CD14-positive monocyte (primary cell): ENCODE results near the gene CMSS1. TPM values are rescaled to one million over a fixed set of nuclear protein-coding genes. Genes with fewer than 3 reads are reported as not detected.

Source experiments
- DNase-seq, 3 donors: peaks; one replicate each; pipeline ENCODE4 v3.0.0-alpha.2; 2011 to 2022
- H2AFZ ChIP-seq: 2 replicates; pipeline ENCODE4 v1.6.0; 2012; ENCODE audit warnings: mild to moderate bottlenecking, low read depth, low read length, inconsistent platforms; ENCODE audit not compliant: insufficient read depth, poor library complexity, severe bottlenecking
- H3K27ac ChIP-seq, 2 donors: 1 replicate in 1 of 2; 2 replicates in 1 of 2; pipeline ENCODE4 v1.5.1; 2012 to 2013; ENCODE audit warnings: low read length in 2 of 2, control low read depth in 1 of 2, inconsistent platforms in 1 of 2, low read depth in 1 of 2, mild to moderate bottlenecking in 1 of 2
- H3K27me3 ChIP-seq, 2 donors: one replicate each; pipeline versions ENCODE4 v1.6.0 to v1.6.1; 2011 to 2013; ENCODE audit warnings: low read length in 2 of 2; ENCODE audit not compliant: control insufficient read depth in 2 of 2, insufficient read depth in 2 of 2
- H3K36me3 ChIP-seq, 2 donors: replicated peaks in 1 of 2; 1 replicate in 1 of 2; 2 replicates in 1 of 2; pipeline versions ENCODE4 v1.5.1 to v1.6.1; 2012 to 2013; ENCODE audit warnings: low read length in 2 of 2, control low read depth in 1 of 2, inconsistent platforms in 1 of 2, mild to moderate bottlenecking in 1 of 2; ENCODE audit not compliant: insufficient read depth in 2 of 2, control insufficient read depth in 1 of 2
- H3K4me1 ChIP-seq, 2 donors: 1 replicate in 1 of 2; 2 replicates in 1 of 2; pipeline versions ENCODE4 v1.5.1 to v1.6.1; 2012 to 2013; ENCODE audit warnings: low read length in 2 of 2, control low read depth in 1 of 2, inconsistent platforms in 1 of 2, mild to moderate bottlenecking in 1 of 2, moderate library complexity in 1 of 2; ENCODE audit not compliant: insufficient read depth in 2 of 2, control insufficient read depth in 1 of 2
- H3K4me2 ChIP-seq: replicated peaks from 2 replicates; pipeline ENCODE3; 2012; ENCODE audit warnings: low read length, moderate library complexity, mild to moderate bottlenecking; ENCODE audit not compliant: poor library complexity, severe bottlenecking; ENCODE audit errors: extremely low read depth
- H3K4me3 ChIP-seq, 3 experiments: fragments of 200-600 bp in 1 of 3; sonication (generic) in 1 of 3; replicated peaks in 1 of 3; 1 replicate in 2 of 3; 2 replicates in 1 of 3; pipeline ENCODE4 v1.5.1; 2011 to 2013; ENCODE audit warnings: low read length in 3 of 3, mild to moderate bottlenecking in 3 of 3, control low read depth in 2 of 3, low read depth in 2 of 3, inconsistent platforms in 1 of 3, moderate library complexity in 1 of 3
- H3K79me2 ChIP-seq: 2 replicates; pipeline ENCODE4 v1.6.0; 2012; ENCODE audit warnings: mild to moderate bottlenecking, control low read depth, inconsistent platforms, low read length, moderate library complexity; ENCODE audit not compliant: insufficient read depth
- H3K9ac ChIP-seq: 2 replicates; pipeline ENCODE4 v1.6.0; 2017; ENCODE audit warnings: low read length, mild to moderate bottlenecking; ENCODE audit not compliant: insufficient read depth, poor library complexity, severe bottlenecking
- H3K9me3 ChIP-seq, 2 donors: replicated peaks in 1 of 2; 1 replicate in 1 of 2; 2 replicates in 1 of 2; pipeline versions ENCODE4 v1.5.1 to v1.6.1; 2012 to 2013; ENCODE audit warnings: low read length in 2 of 2, control low read depth in 1 of 2; ENCODE audit not compliant: control insufficient read depth in 1 of 2, insufficient read depth in 1 of 2
- H4K20me1 ChIP-seq: 2 replicates; pipeline ENCODE4 v1.6.0; 2012; ENCODE audit warnings: mild to moderate bottlenecking, low read length, control low read depth, moderate library complexity; ENCODE audit not compliant: insufficient read depth
- H3K27ac Mint-ChIP-seq, 7 donors: one replicate each; pipeline ENCODE4 v1.8.0; 2020; ENCODE audit warnings: mild to moderate bottlenecking in 7 of 7, mixed read lengths in 7 of 7, moderate library complexity in 6 of 7, inconsistent platforms in 2 of 7
- H3K27me3 Mint-ChIP-seq, 3 donors: one replicate each; pipeline ENCODE4 v1.8.0; 2021 to 2022; ENCODE audit warnings: low read depth in 3 of 3, mild to moderate bottlenecking in 3 of 3, mixed read lengths in 3 of 3, moderate library complexity in 3 of 3, inconsistent platforms in 1 of 3
- H3K36me3 Mint-ChIP-seq, 2 donors: one replicate each; pipeline ENCODE4 v1.8.0; 2020; ENCODE audit warnings: mixed read lengths in 2 of 2, inconsistent platforms in 1 of 2, mild to moderate bottlenecking in 1 of 2
- H3K4me1 Mint-ChIP-seq: one replicate; pipeline ENCODE4 v1.8.0; 2020; ENCODE audit warnings: mild to moderate bottlenecking, mixed read lengths
- H3K4me3 Mint-ChIP-seq, 2 donors: one replicate each; pipeline ENCODE4 v1.8.0; 2020; ENCODE audit warnings: mild to moderate bottlenecking in 2 of 2, mixed read lengths in 2 of 2, moderate library complexity in 1 of 2
- H3K9me3 Mint-ChIP-seq, 7 donors: one replicate each; pipeline ENCODE4 v1.8.0; 2020 to 2022; ENCODE audit warnings: mixed read lengths in 7 of 7, mild to moderate bottlenecking in 6 of 7, moderate library complexity in 6 of 7, inconsistent platforms in 2 of 7
- WGBS: methylation state at CpG from one replicate; pipeline ENCODE4 v1.1.5; 2013; ENCODE audit warnings: missing lambda C conversion rate; ENCODE audit not compliant: insufficient coverage; 5-methylcytosine and 5-hydroxymethylcytosine counted together
- intact Hi-C, 2 donors: fragments of 100-400 bp; cut with micrococcal nuclease; formaldehyde crosslinking; loops; one replicate each; pipeline versions ENCODE4 v1.15.0 to v1.15.1; 2023
- polyA plus RNA-seq, 3 donors: library from polyadenylated mRNA; depleted of rRNA in 1 of 3; unstranded in 2 of 3; stranded (reverse) in 1 of 3; fragments of 300-500 nt in 2 of 3; fragments of >200 nt in 1 of 3; fragmentation: Illumina TruSeq in 2 of 3; gene quantifications; 1 replicate in 2 of 3; 2 replicates in 1 of 3; pipeline ENCODE4 v1.2.3, GENCODE V29; 2012 to 2021
- TF ChIP-seq, protein P1 (sequence below): fragments of 200-600 bp; IDR thresholded peaks from one replicate; pipeline ENCODE4 v1.8.0; 2022; ENCODE audit warnings: antibody characterized with exemption, mild to moderate bottlenecking

CMSS1 gene
- polyA plus RNA-seq, 3 donors = 1.1 to 3.6 (median 2.2) TPM

GRCh38 chr3:99818818-99819217 lies 1.2 kb downstream of the CMSS1 start:
- TF ChIP-seq, protein P1, sequence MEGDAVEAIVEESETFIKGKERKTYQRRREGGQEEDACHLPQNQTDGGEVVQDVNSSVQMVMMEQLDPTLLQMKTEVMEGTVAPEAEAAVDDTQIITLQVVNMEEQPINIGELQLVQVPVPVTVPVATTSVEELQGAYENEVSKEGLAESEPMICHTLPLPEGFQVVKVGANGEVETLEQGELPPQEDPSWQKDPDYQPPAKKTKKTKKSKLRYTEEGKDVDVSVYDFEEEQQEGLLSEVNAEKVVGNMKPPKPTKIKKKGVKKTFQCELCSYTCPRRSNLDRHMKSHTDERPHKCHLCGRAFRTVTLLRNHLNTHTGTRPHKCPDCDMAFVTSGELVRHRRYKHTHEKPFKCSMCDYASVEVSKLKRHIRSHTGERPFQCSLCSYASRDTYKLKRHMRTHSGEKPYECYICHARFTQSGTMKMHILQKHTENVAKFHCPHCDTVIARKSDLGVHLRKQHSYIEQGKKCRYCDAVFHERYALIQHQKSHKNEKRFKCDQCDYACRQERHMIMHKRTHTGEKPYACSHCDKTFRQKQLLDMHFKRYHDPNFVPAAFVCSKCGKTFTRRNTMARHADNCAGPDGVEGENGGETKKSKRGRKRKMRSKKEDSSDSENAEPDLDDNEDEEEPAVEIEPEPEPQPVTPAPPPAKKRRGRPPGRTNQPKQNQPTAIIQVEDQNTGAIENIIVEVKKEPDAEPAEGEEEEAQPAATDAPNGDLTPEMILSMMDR = no peak
- H3K4me3 ChIP-seq = peak overlapping the region in 1 of 3 experiments; percentile 77
- no peaks in the 10 kb centered on the region for H3K9me3 ChIP-seq
- Mint-ChIP-seq H3K4me3 (no peak overlapping the region), H3K9me3 (no peaks in the 10 kb centered on the region), H3K4me1 (peaks cover 18% of the 10 kb centered on the region), H3K27me3 (peaks cover 0 to 2% (median 2%) of the 10 kb centered on the region in 3 donors), H3K36me3 (no peaks in the 10 kb centered on the region), H3K27ac (no peak overlapping the region)
- H3K9ac ChIP-seq = no peak overlapping the region
- no peaks in the 10 kb centered on the region for H3K36me3 ChIP-seq
- peak overlapping the region; percentile 84 for H2AFZ ChIP-seq
- no peaks in the 10 kb centered on the region for H3K79me2 ChIP-seq
- WGBS = no CpG with 5 or more reads among the region's 2 CpGs
- intact Hi-C loops = loop anchor here in 1 of 2 donors (10.0 kb wide), 1 partner anchor 886 kb away; the partner anchor contains the start of gene TFG
- H4K20me1 ChIP-seq = no peaks in the 10 kb centered on the region
- H3K4me1 ChIP-seq = peaks cover 16 to 19% of the 10 kb centered on the region in 2 donors
- peak overlapping the region; percentile 87 for H3K4me2 ChIP-seq
- H3K27me3 ChIP-seq = no peaks in the 10 kb centered on the region
- DNase-seq = no peak
- H3K27ac ChIP-seq = no peak overlapping the region

DNA sequence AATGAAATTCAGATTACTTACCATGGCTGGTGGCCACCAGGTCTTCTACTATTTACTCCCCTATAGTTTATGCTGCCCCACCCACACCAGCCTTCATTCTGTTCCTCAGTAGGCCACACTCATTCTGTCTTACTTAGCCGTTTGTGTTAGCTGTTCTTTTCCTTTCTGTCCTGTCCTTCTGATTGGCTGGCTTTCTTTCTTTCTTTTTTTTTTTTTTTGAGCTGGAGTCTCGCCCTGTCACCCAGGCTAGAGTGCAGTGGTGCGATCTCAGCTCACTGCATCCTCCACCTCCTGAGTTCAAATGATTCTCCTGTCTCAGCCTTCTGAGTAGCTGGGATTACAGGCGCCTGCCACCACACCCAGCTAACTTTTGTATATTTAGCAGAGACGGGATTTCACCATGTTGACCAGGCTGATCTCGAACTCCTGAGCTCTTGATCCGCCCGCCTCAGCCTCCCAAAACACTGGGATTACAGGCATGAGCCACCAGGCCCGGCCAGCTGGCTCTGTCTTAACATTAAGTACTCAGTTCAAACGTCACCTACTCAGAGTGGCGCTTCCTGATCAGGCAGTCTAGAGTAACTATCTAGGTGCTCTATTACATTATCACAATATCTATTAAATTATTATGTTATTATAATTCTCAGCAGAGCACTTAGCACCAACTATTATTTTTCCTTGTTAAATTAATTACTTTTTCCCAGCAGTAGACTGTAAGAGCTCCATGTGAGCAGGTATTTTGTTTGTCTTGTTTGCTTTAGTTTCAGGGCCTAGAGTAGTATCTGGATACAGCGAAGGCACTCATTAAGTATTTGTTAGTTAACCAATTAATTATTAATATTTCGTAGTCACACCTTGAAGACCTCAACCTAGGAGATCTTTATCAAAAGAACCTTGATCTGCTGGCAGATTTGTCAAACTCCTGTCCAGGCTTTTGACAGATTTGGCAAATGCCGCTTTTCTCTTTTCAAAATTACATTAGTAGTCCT lies 6.4 kb downstream of the CMSS1 start:
- no peak overlapping the region for H3K4me3 Mint-ChIP-seq
- Histone ChIP-seq H2AFZ (no peak overlapping the region), H3K4me1 (no peaks in the 10 kb centered on the region), H3K79me2 (no peaks in the 10 kb centered on the region), H3K9ac (no peak overlapping the region), H3K36me3 (no peaks in the 10 kb centered on the region), H3K9me3 (no peaks in the 10 kb centered on the region), H3K4me3 (no peak overlapping the region), H3K4me2 (no peak overlapping the region), H4K20me1 (no peaks in the 10 kb centered on the region), H3K27me3 (no peaks in the 10 kb centered on the region), H3K27ac (no peak overlapping the region)
- peaks cover 0 to 2% (median 0%) of the 10 kb centered on the region in 3 donors for H3K27me3 Mint-ChIP-seq
- peaks cover 3% of the 10 kb centered on the region for H3K4me1 Mint-ChIP-seq
- WGBS = 95% methylated on average over 5 of the region's 14 CpGs
- intact Hi-C loops = no loop called here
- no peaks in the 10 kb centered on the region for H3K36me3 Mint-ChIP-seq
- DNase-seq = no peak
- TF ChIP-seq, protein P1 = no peak
- H3K9me3 Mint-ChIP-seq = no peaks in the 10 kb centered on the region
- peak overlapping the region in 1 of 7 donors; percentile 28 for H3K27ac Mint-ChIP-seq
